ENCODE results near the gene LONP2.

GRCh38 chr16:48291754-48292153 is 47.7 kb downstream of the LONP2 start:
- TF ChIP-seq ZFP36 (IDR thresholded peaks at IDR 0.05; ENCODE audit: borderline replicate concordance, partially characterized antibody) (no peak), HDAC2 (IDR thresholded peaks at IDR 0.05) (no peak), CTCF (IDR thresholded peaks at IDR 0.05) (no peak), POLR2A (IDR thresholded peaks at IDR 0.05; ENCODE audit: low read length) (no peak), EP300 (IDR thresholded peaks at IDR 0.05) (no peak), CEBPB (IDR thresholded peaks at IDR 0.05) (no peak)
- TF ChIP-seq, protein P1, sequence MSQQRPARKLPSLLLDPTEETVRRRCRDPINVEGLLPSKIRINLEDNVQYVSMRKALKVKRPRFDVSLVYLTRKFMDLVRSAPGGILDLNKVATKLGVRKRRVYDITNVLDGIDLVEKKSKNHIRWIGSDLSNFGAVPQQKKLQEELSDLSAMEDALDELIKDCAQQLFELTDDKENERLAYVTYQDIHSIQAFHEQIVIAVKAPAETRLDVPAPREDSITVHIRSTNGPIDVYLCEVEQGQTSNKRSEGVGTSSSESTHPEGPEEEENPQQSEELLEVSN (IDR thresholded peaks at IDR 0.05; ENCODE audit: borderline replicate concordance, low read depth): no peak
